ENCODE results near the gene SMIM7.
"Not testable (repeated sequence)": the region's sequence is repeated elsewhere in the genome, so short reads cannot be mapped to it uniquely, and the experiment has no call there.

SMIM7 gene

GRCh38 chr19:16673231-16673630 lies 13.3 kb upstream of the SMIM7 start:
- no peak overlapping the region for H3K4ac ChIP-seq (ENCODE audit: low read depth, low read length)
- H3K18ac ChIP-seq (ENCODE audit: low read length) = no peak overlapping the region
- no peaks in the 10 kb centered on the region for H3K79me1 ChIP-seq (ENCODE audit: low read length)
- no peak overlapping the region for H3K4me3 ChIP-seq (ENCODE audit: low read depth, low read length)
- no peak overlapping the region for H3K14ac ChIP-seq (ENCODE audit: low read length)
- peaks cover 0 to 3% of the 10 kb centered on the region in 2 experiments for H3K36me3 ChIP-seq (ENCODE audit: control insufficient read depth in 1 of 2, insufficient read depth in 2 of 2, low read length in 2 of 2)
- H2BK12ac ChIP-seq (ENCODE audit: low read length) = no peak overlapping the region
- no peaks in the 10 kb centered on the region for H3K79me2 ChIP-seq (ENCODE audit: control insufficient read depth, insufficient read depth, low read length, poor library complexity)
- H3K23ac ChIP-seq (ENCODE audit: low read length) = no peak overlapping the region
- no peak overlapping the region for H4K8ac ChIP-seq (ENCODE audit: low read depth, low read length)
- no peak overlapping the region for H2BK5ac ChIP-seq (ENCODE audit: low read depth, low read length, poor library complexity)
- no peak overlapping the region for H3K4me2 ChIP-seq (ENCODE audit: low read length)
- no peaks in the 10 kb centered on the region for H3K27me3 ChIP-seq (ENCODE audit: insufficient read depth, low read length)
- no peak overlapping the region for H2AK5ac ChIP-seq (ENCODE audit: low read length)
- H3K4me1 ChIP-seq (ENCODE audit: control insufficient read depth in 1 of 2, insufficient read depth in 2 of 2, low read length in 2 of 2) = no peaks in the 10 kb centered on the region
- H3K27ac ChIP-seq (ENCODE audit: low read depth, low read length) = no peak overlapping the region
- no peak overlapping the region for H4K12ac ChIP-seq (ENCODE audit: low read depth, low read length)
- WGBS (ENCODE audit: extremely low coverage, insufficient coverage, insufficient read length) = no CpG with 5 or more reads among the region's 3 CpGs
- no peak overlapping the region for H2AFZ ChIP-seq (ENCODE audit: insufficient read depth, low read length, poor library complexity)
- no peak overlapping the region for H4K91ac ChIP-seq (ENCODE audit: low read depth, low read length)
- no peak overlapping the region for H3K9ac ChIP-seq (ENCODE audit: low read length)
- H3K9me3 ChIP-seq (ENCODE audit: insufficient read depth, low read depth, low read length) = no peaks in the 10 kb centered on the region
- no peak overlapping the region for H2BK120ac ChIP-seq (ENCODE audit: insufficient read depth, low read length, poor library complexity)
- no peak for DNase-seq

GRCh38 chr19:16671652-16672274 lies 11.8 kb upstream of the SMIM7 start:
- H2AFZ ChIP-seq (ENCODE audit: insufficient read depth, low read length, poor library complexity) = no peak overlapping the region
- no peak overlapping the region for H3K4me3 ChIP-seq (ENCODE audit: low read depth, low read length)
- no peaks in the 10 kb centered on the region for H3K79me2 ChIP-seq (ENCODE audit: control insufficient read depth, insufficient read depth, low read length, poor library complexity)
- no peaks in the 10 kb centered on the region for H3K4me1 ChIP-seq (ENCODE audit: control insufficient read depth in 1 of 2, insufficient read depth in 2 of 2, low read length in 2 of 2)
- H2BK120ac ChIP-seq (ENCODE audit: insufficient read depth, low read length, poor library complexity) = no peak overlapping the region
- H3K23ac ChIP-seq (ENCODE audit: low read length) = no peak overlapping the region
- no peak for DNase-seq
- no peak overlapping the region for H2AK5ac ChIP-seq (ENCODE audit: low read length)
- no peak overlapping the region for H2BK12ac ChIP-seq (ENCODE audit: low read length)
- no CpG with 5 or more reads among the region's 12 CpGs for WGBS (ENCODE audit: extremely low coverage, insufficient coverage, insufficient read length)
- H3K9ac ChIP-seq (ENCODE audit: low read length) = no peak overlapping the region
- H3K14ac ChIP-seq (ENCODE audit: low read length) = no peak overlapping the region
- no peak overlapping the region for H3K4me2 ChIP-seq (ENCODE audit: low read length)
- H3K27me3 ChIP-seq (ENCODE audit: insufficient read depth, low read length) = no peaks in the 10 kb centered on the region
- no peak overlapping the region for H3K18ac ChIP-seq (ENCODE audit: low read length)
- no peak overlapping the region for H3K27ac ChIP-seq (ENCODE audit: low read depth, low read length)
- H2BK5ac ChIP-seq (ENCODE audit: low read depth, low read length, poor library complexity) = no peak overlapping the region
- peaks cover 0 to 3% of the 10 kb centered on the region in 2 experiments for H3K36me3 ChIP-seq (ENCODE audit: control insufficient read depth in 1 of 2, insufficient read depth in 2 of 2, low read length in 2 of 2)
- no peaks in the 10 kb centered on the region for H3K79me1 ChIP-seq (ENCODE audit: low read length)
- H4K91ac ChIP-seq (ENCODE audit: low read depth, low read length) = no peak overlapping the region
- no peak overlapping the region for H4K8ac ChIP-seq (ENCODE audit: low read depth, low read length)
- H4K12ac ChIP-seq (ENCODE audit: low read depth, low read length) = no peak overlapping the region
- no peaks in the 10 kb centered on the region for H3K9me3 ChIP-seq (ENCODE audit: insufficient read depth, low read depth, low read length)
- no peak overlapping the region for H3K4ac ChIP-seq (ENCODE audit: low read depth, low read length)

GRCh38 chr19:16670291-16670690 lies 10.3 kb upstream of the SMIM7 start:
- H4K12ac ChIP-seq (ENCODE audit: low read depth, low read length) = no peak overlapping the region
- no peak overlapping the region for H2BK120ac ChIP-seq (ENCODE audit: insufficient read depth, low read length, poor library complexity)
- no peaks in the 10 kb centered on the region for H3K4me1 ChIP-seq (ENCODE audit: control insufficient read depth in 1 of 2, insufficient read depth in 2 of 2, low read length in 2 of 2)
- H4K8ac ChIP-seq (ENCODE audit: low read depth, low read length) = no peak overlapping the region
- WGBS (ENCODE audit: extremely low coverage, insufficient coverage, insufficient read length) = no CpG with 5 or more reads among the region's 13 CpGs
- no peaks in the 10 kb centered on the region for H3K9me3 ChIP-seq (ENCODE audit: insufficient read depth, low read depth, low read length)
- peaks cover 0 to 3% of the 10 kb centered on the region in 2 experiments for H3K36me3 ChIP-seq (ENCODE audit: control insufficient read depth in 1 of 2, insufficient read depth in 2 of 2, low read length in 2 of 2)
- no peak overlapping the region for H3K27ac ChIP-seq (ENCODE audit: low read depth, low read length)
- H3K23ac ChIP-seq (ENCODE audit: low read length) = no peak overlapping the region
- H2BK5ac ChIP-seq (ENCODE audit: low read depth, low read length, poor library complexity) = no peak overlapping the region
- no peaks in the 10 kb centered on the region for H3K79me1 ChIP-seq (ENCODE audit: low read length)
- H3K4me2 ChIP-seq (ENCODE audit: low read length) = no peak overlapping the region
- no peak overlapping the region for H3K14ac ChIP-seq (ENCODE audit: low read length)
- no peaks in the 10 kb centered on the region for H3K79me2 ChIP-seq (ENCODE audit: control insufficient read depth, insufficient read depth, low read length, poor library complexity)
- H3K18ac ChIP-seq (ENCODE audit: low read length) = no peak overlapping the region
- no peak overlapping the region for H3K4me3 ChIP-seq (ENCODE audit: low read depth, low read length)
- no peak overlapping the region for H2AFZ ChIP-seq (ENCODE audit: insufficient read depth, low read length, poor library complexity)
- H3K4ac ChIP-seq (ENCODE audit: low read depth, low read length) = no peak overlapping the region
- peak; percentile 40 to 79 for DNase-seq
- H4K91ac ChIP-seq (ENCODE audit: low read depth, low read length) = no peak overlapping the region
- H2BK12ac ChIP-seq (ENCODE audit: low read length) = no peak overlapping the region
- no peak overlapping the region for H2AK5ac ChIP-seq (ENCODE audit: low read length)
- H3K27me3 ChIP-seq (ENCODE audit: insufficient read depth, low read length) = no peaks in the 10 kb centered on the region
- H3K9ac ChIP-seq (ENCODE audit: low read length) = no peak overlapping the region

- H3K9me3 ChIP-seq (ENCODE audit: insufficient read depth, low read depth, low read length); H2BK12ac ChIP-seq (ENCODE audit: low read length); H2AFZ ChIP-seq (ENCODE audit: insufficient read depth, low read length, poor library complexity); H3K27ac ChIP-seq (ENCODE audit: low read depth, low read length); H3K9ac ChIP-seq (ENCODE audit: low read length); H4K8ac ChIP-seq (ENCODE audit: low read depth, low read length); H3K18ac ChIP-seq (ENCODE audit: low read length); H3K36me3 ChIP-seq (ENCODE audit: control insufficient read depth in 1 of 2, insufficient read depth in 2 of 2, low read length in 2 of 2); H2BK5ac ChIP-seq (ENCODE audit: low read depth, low read length, poor library complexity); H2BK120ac ChIP-seq (ENCODE audit: insufficient read depth, low read length, poor library complexity); H3K4me2 ChIP-seq (ENCODE audit: low read length); H3K4me3 ChIP-seq (ENCODE audit: low read depth, low read length); DNase-seq; H3K14ac ChIP-seq (ENCODE audit: low read length); H3K79me2 ChIP-seq (ENCODE audit: control insufficient read depth, insufficient read depth, low read length, poor library complexity); H4K12ac ChIP-seq (ENCODE audit: low read depth, low read length); H4K91ac ChIP-seq (ENCODE audit: low read depth, low read length); H3K23ac ChIP-seq (ENCODE audit: low read length); H3K4me1 ChIP-seq (ENCODE audit: control insufficient read depth in 1 of 2, insufficient read depth in 2 of 2, low read length in 2 of 2); H3K4ac ChIP-seq (ENCODE audit: low read depth, low read length); H3K27me3 ChIP-seq (ENCODE audit: insufficient read depth, low read length); H2AK5ac ChIP-seq (ENCODE audit: low read length); H3K79me1 ChIP-seq (ENCODE audit: low read length): not testable (repeated sequence)
- no CpG with 5 or more reads among the region's 4 CpGs for WGBS (ENCODE audit: extremely low coverage, insufficient coverage, insufficient read length)
Observed at GRCh38 chr19:16668702-16669101, 8.8 kb upstream of the SMIM7 start.

Data from trophoblast cell (in vitro differentiated cells and primary cell).